DMS 273 treated with DMSO at 0.1 percent for 48 hours (cell line): Measurements from ENCODE around the gene AFTPH.

Experiments used
- DNase-seq: peaks from one replicate; lab custom pipeline; 2025; lab: John Stamatoyannopoulos, UW

Gene AFTPH

DNA sequence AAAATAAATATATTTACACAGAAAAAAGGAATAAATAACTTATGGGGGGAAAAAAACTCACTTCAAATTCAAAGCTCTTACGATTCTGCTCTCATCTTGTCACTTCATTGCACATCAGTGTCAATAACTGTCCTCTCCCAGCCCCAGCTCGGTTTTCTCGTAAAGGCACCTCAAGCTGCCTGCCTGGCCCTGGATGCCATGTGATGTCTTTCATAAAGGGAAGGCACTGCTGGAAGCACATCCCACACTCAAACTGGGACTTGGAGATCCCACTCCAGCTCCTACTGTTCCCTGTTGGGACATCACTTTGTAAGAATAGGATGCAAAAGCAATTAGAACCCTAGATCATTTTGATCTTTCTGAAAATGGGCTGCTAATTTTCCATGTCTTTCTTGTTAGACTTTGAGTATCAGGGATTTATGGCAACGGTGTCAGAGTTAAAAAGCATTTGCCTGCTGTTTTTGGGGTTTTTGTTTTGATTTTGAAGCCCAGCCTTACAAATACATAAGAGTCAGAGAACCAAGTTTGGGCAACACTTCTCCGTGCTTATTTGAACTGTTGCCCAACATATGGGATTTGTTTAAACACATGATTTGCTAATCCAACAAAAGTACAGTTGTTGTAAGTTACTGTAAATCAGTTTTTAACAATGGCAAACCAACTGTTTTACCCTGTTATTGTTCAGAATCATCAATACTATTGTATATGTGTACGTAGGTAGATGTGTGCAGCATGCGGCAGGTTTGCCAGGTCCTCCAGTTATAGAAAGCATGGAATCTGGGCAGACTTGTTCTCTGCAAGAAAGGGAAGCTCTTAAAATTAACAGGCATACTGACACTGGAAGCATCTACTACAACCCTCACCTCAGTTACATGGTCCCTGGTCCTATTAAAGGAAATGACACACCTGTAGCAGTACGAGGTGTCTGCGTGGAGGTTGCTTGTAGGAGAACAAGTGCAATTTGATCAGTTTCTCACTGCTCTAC, 109.0 kb downstream of the AFTPH start:
- DNase-seq, result no peak

DNA sequence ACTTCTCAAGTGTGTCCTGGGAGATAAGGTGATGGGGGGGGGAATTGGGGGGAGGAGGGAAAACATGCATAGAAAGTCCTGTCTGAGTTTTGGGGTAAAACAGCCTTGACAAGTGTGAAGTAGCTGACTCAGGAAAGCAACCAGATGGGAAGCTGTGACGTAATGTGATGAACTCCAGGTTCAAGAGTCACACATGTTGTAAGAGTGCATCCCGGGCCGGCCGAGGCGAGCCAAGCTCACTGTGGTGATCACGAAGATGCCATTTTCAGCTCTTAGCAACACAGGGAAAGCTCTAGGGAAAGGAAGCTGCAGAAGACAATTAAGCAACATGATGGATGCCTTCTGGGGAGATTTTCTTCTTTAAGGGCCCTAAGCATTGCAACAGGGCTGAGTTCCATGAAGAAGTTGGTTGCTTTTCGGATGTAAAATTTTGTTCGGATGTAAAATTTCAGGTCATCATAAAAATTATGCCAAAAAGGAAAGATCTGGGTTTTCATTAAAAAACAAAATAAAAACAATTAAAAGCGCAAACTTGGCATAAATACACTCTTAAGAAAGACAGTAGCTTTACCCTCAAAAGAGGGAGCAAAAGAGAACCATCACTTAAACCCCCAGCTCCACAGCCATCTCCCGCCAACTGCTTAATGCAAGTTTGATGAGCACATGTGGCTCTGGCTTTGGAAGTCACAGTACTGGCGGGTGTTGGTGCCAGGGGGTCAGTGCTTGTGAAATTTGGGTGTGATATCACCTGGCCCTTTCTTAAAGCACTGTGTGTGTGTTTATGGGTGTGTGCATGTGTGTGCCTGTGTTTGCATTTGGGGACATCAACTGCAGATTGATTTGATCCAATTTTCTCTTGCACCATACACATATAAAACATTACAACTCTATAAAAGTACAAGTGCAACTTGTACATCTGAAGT, 110.5 kb downstream of the AFTPH start:
- DNase-seq, result no peak

DNA sequence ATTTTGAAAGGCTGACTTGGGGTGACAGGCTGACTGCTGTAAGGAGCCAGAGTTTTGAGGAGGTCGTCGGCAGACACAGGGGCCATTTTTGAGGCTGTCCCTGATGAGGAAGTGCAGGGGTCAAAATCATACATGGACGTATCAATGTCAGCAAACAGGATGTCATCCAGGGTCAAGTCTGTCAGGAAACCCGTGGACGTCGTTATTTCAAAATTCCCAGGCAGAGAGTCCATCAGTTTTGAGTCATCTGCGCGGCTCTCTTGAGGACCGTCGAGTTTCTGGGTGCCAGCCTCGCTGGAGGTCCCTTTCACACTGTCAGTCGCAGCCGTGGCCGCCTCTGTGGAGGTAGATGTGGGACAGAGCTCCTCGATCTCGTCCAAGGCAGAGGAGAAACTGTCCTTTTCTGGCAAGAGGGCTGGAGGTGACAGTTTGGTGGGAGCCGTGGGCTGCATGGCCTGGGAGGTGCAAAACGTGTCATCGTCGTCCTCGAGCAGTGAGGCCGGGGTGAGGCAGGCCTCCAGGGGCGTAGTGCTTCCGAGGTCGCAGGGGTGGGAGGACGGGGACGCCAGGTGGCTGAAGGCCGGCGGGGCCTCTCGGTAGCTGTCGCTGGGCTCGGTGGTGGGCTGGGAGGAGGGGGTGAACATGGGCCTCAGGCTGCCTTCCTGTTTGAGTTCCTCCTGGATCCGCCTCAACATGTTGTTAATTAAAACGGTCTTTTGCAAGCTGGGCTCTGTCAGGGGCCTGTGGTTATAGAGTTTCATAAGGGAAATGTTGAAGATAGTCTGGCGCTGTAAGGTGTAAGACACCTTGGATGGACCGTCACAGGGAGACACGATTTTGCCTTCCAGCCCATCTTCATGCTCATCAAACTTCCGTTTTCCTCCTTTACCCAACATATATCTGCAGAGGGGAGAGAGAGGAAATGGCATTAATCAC, 112.1 kb downstream of the AFTPH start:
- no peak for DNase-seq

DNA sequence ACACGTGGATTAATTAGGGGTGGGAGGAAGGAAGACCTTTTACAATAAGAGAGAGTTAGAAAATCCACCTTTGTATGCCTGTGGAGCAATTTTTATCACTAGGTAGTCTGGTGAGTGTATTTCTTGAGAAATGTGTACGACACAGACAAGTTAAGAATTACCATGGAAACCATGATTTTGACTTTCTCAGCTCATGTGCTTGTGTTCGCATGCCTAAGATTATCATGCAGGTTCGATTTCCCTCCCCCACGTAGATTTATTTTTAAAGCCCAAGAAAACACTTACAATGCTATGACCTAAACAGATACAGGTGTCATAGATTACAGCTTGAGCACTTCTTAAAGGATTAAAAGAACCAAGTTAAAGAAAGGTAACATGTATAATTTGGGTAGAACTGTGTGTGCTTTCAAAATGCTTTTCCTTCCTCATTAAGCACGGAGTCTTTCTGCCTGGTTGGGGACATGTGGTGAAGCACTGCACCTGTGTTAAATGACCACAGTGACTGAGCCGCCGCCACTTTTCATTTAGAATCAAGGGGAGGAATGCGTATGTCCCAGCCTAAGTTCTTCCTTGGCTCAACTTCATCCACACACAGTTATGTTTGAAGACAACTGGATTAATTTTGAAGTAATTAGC, 113.0 kb downstream of the AFTPH start:
- DNase-seq, result no peak

DNA sequence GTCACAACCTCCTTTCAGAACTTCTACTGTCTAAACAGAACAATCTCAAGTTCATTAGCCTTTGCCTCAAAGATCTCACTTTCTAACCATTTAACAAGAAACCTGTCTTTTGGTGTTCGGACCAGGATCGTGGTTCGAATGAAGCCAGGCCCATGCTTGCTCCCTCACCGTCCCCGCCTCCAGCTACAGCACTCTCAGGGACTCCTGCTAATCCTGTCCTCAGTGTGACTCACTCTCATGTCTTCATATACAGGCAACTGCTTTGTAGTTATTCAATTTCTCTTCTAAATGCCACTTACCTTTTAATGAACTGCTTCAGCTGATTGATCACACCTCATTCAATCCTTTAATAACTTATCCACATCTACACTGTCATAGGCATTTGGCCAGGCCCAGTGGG, 113.8 kb downstream of the AFTPH start:
- DNase-seq, result no peak

DNA sequence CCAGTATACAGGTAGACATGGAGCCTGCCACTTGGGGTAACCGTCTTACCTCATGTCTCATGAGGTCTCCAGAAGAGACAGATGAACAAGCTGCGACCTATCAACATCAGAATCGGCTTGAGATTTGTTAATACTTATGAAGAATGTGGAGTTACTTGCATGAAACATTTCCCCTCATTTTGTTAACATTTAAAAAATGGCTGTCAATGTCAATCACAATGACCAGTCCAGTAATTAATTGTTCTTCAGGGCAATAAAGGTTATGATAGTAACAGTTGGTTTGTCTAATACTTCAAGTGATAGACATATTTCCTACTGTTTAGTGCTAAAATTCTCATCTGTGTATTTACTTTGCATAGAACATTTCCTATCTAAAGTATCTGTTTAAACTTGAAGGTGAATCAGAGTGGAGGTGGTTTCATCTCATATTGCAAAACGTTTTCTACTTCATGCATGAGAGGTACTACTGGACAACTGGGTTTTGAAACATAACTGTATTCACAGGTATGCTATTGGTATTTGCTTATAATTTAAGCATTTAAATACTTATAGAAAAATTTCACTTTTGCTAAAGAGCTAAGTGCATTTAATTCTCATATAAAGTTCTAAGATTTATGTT, 114.5 kb downstream of the AFTPH start:
- no peak for DNase-seq

DNA sequence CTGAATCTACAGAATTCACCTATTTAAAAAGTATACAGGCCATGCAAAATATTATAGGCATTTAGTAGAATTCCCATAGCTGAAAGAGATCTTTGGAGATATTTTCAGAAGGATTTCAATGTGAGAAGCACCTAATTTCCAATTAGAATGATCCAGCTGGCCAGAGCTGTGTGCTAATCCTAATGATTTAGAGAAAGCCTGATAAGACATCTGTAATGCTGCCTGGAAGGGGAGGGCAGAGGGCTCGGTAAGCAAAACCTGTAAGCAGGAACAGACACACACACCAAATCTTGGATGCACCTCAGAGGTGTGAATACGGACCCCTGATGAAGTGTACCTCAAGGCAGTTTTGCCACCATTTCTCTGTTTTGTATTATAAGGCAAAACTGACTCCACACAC, 115.6 kb downstream of the AFTPH start:
- no peak for DNase-seq

DNA sequence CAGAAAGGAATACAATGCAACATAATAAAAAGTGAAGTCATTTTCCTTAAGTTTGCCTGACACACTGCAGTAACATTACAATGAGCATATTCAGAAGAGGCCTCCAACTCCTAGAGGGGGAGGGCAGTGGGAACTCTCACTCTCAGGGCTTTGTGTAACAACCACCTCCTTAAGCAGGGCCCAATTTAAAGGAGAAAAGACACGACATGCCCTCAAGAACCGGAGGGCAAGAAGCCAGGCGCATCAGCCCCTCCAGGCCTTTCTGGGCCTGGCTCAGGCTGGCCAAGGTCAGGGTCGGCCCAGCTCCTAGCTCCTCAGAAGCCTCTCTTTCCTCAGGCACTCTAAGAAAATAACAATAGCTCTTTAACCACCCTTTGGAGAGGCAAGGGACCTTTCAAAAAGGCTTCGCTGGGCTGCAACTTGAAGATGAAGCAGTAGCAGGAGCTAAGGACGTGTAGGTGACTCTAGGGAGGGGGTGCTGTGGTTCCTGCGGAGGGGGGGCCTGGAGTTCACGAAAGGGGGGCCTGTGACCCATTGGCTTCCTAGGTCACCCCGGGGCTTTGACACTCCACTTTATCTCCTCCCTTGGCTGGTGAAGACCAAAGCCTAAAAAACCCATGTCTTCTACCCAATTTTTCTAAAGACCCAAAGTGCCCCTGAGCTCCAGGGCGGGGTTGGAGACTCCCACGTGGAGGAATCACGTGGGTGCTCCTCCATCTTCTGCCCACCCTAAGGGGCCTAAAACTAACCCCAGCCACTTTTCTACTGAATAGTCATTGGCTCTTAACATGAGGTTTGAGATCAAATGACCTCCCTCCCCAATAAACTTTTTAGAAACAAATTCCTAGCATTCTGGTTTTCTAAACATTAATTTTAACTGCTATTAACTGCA, 116.3 kb downstream of the AFTPH start:
- no peak for DNase-seq

DNA sequence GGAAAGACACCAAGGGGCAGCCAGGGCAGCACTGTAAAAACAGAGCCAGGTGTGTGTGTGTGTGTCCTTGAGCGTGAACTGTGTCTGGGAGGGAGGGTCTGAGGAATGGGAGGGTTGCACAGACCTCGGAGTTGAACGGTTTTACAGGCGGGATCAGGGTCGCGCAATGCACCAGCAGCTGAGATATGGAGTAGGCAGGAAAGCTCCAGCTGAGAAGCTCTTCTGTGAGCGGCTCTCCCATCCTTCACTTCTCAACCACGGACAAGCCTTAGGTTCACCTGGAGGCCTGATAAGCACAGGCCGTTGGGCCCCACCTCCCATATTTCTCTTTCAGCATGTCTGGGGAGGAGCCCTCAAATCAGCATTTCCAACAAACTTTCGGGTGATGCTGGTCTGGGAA, 117.5 kb downstream of the AFTPH start:
- no peak for DNase-seq
